Retinal pigment epithelial cell (primary cell): ENCODE measurements around the gene ZC3H12C.

ENCODE experiments used
- DNase-seq: peaks from one replicate; pipeline ENCODE4 v3.0.0-alpha.2; 2010; ENCODE audit warnings: low read depth
- H3K4me3 ChIP-seq: 2 replicates; pipeline ENCODE4 v1.5.1; 2011; ENCODE audit warnings: mild to moderate bottlenecking, low read length, control low read depth, moderate library complexity
- TF ChIP-seq, protein P1 (sequence below): conservative IDR thresholded peaks from 2 replicates; pipeline ENCODE4 v1.5.1; 2011; ENCODE audit warnings: low read depth, low read length, control low read depth, inconsistent platforms

Gene ZC3H12C

DNA sequence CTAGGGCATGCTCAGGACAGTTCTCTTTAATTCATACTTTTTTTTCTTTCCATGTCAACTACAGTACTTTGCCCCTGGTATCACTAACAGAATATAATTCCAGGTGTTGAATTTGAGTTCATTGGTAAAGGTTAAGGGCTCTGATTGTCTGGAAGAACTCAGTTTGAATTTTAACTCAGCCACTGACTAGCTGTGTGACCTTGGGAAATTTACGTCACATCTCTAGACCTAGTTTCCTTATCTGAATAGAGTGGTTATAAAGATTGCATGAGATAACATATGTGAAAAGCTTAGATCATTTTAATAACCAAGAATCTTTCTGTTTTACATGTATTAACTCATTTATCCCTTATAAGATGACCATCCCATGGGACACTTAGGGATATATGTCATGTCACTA is 15.8 kb upstream of the ZC3H12C start:
- no peak overlapping the region for H3K4me3 ChIP-seq
- TF ChIP-seq, protein P1, sequence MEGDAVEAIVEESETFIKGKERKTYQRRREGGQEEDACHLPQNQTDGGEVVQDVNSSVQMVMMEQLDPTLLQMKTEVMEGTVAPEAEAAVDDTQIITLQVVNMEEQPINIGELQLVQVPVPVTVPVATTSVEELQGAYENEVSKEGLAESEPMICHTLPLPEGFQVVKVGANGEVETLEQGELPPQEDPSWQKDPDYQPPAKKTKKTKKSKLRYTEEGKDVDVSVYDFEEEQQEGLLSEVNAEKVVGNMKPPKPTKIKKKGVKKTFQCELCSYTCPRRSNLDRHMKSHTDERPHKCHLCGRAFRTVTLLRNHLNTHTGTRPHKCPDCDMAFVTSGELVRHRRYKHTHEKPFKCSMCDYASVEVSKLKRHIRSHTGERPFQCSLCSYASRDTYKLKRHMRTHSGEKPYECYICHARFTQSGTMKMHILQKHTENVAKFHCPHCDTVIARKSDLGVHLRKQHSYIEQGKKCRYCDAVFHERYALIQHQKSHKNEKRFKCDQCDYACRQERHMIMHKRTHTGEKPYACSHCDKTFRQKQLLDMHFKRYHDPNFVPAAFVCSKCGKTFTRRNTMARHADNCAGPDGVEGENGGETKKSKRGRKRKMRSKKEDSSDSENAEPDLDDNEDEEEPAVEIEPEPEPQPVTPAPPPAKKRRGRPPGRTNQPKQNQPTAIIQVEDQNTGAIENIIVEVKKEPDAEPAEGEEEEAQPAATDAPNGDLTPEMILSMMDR: no peak
- DNase-seq: no peak

DNA sequence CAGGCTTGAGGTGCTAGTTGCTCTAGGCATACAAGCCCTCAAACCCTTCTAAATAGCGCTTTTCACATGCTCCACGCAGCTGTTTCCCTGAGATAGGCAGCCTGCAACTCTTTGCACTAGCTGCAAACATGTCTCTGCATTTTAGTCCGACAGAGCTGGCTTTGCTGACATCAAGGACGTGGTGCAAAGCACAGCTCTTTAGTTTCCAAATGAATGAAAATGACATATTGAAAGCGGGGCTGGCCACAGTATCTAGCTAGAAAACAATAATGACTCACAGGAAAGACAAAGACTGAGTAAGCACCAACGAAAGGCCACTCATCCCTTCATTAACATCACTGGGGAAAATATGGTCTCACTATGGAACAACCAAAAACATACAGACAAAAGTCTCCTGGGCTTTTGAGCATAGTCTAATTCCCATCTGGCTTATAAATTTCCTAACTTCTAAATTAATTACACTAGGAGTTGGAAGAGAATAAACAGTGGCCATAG is 15.3 kb upstream of the ZC3H12C start:
- TF ChIP-seq, protein P1: no peak
- DNase-seq: no peak
- H3K4me3 ChIP-seq: no peak overlapping the region

DNA sequence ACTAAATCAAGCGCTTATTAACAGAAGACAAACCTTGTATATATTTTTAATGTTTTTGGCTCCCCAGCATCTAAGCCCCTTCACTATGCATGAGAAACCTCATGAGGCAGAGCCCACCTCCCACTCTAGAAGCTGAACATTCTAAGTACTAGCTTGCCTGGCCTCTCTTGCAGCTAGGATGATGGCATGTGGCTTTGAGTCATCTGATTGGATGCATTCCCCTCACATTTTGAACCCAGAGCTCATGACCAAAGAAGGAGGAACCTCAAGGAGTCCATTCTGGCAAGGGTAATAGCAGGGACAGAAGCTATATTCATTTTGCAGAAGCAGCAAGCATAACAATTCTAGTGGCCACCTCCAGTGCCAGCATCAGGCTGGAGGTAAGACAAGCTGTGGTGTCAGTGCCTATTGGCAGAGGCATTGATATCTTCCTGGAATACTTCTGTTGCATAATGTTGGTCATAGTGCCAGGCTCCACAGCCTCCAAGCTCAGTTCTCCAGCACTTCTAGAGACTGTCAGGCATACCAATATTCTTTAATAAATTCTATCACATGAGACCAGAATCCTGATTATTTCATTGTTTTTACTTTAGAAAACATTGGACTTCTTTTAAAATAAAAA is 14.2 kb upstream of the ZC3H12C start:
- H3K4me3 ChIP-seq: no peak overlapping the region
- TF ChIP-seq, protein P1: no peak
- no peak for DNase-seq

- H3K4me3 ChIP-seq: no peak overlapping the region
- DNase-seq: no peak
- TF ChIP-seq, protein P1: no peak
Measured at GRCh38 chr11:110079726-110080125, 13.5 kb upstream of the ZC3H12C start.

DNA sequence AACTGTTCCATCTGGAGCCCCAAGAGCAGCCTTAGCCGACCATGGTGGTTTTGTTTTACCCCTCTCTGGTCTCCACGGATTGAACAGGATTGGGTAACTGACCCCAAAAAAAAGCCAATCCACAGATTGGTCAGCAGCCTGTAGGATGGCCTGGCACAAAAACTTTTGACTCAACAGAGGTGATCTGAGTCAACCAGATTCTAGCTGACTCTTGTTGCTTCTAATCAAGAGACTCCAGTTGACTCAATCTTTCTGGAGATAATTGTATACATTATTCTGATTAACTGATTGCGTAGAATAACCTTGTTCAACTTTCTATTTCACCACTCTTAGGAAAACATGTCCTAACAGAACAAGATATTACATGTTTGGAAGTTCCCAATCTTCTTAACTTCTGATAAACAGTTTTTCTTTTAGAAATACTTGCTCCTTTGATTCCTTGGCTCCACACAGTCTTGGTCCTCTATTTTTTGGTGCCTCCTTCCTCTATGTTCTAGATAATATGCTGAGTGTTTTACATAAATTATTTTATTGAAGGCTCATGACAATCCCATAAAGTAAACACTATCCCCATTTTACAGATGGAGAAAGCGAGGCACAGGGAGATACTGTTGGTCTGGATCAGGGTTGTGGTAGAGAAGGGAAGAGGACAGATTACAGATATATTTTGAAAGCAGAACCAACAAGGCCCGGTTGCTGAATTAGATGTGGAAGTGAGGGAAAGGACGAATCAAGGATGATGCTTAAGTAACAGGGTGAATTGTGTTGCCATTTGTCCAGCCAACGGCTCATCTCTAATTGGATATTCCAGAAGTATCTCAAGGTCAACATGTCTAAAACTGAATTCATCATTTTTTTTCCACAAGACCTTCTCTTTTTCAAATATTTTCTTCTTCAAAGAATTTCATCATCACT is 11.5 kb upstream of the ZC3H12C start:
- TF ChIP-seq, protein P1: no peak
- no peak for DNase-seq

GRCh38 chr11:110082899-110083298 is 10.3 kb upstream of the ZC3H12C start:
- no peak overlapping the region for H3K4me3 ChIP-seq
- TF ChIP-seq, protein P1: no peak
- DNase-seq: no peak

More for the DNA sequence above, 11.5 kb upstream of the ZC3H12C start:
- no peak overlapping the region for H3K4me3 ChIP-seq
